A549 (cell line): ENCODE measurements around the gene BFSP2. TPM values are rescaled to one million over a fixed set of nuclear protein-coding genes. Genes with fewer than 3 reads are reported as not detected.
"Not testable (repeated sequence)": the region's sequence is repeated elsewhere in the genome, so short reads cannot be mapped to it uniquely, and the experiment has no call there.

Experiments
- ATAC-seq, 2 experiments: fragments of 200-7000 bp in 1 of 2; fragments of >200 bp in 1 of 2; cut with Nextera tagmentation in 1 of 2; cut with Tn5 transposase in 1 of 2; 3 replicates each; pipeline versions ENCODE4 v1.8.0 to v1.9.1; 2018 to 2020; ENCODE audit warnings: mild to moderate bottlenecking in 1 of 2, moderate library complexity in 1 of 2
- CTCF ChIA-PET: fragments of 300-600 bp; sonication (Branson Sonifier 250); formaldehyde crosslinking; extraction: SDS; loops from one replicate; lab custom pipeline; 2021; ENCODE audit warnings: antibody characterized with exemption, inconsistent platforms; lab: Yijun Ruan, JAX
- POLR2A ChIA-PET: fragments of 350-600 bp; formaldehyde crosslinking; extraction: SDS; loops from one replicate; lab custom pipeline; 2021; ENCODE audit warnings: antibody characterized with exemption, inconsistent platforms; lab: Yijun Ruan, JAX
- DNase-seq, 2 experiments: peaks; one replicate each; pipeline versions ENCODE4 v3.0.0 to v3.0.0-alpha.2; 2011 to 2016; ENCODE audit warnings: low read depth in 1 of 2, low spot score in 1 of 2
- FAIRE-seq: peaks from 2 replicates; lab custom pipeline; 2011; peaks lifted over from hg19 to GRCh38; lab: Jason Lieb, UNC
- H3K27ac ChIP-seq, 2 experiments: fragments of >200 bp; sonication (Bioruptor Twin); formaldehyde crosslinking; 3 replicates each; pipeline ENCODE4 v1.5.1; 2016 to 2017
- H3K4me1 ChIP-seq: fragments of >200 bp; sonication (Bioruptor Twin); formaldehyde crosslinking; 3 replicates; pipeline ENCODE4 v1.6.1; 2016
- H3K4me2 ChIP-seq: fragments of >200 bp; sonication (Bioruptor Twin); formaldehyde crosslinking; 3 replicates; pipeline ENCODE4 v1.6.1; 2016
- H3K4me3 ChIP-seq: fragments of >200 bp; sonication (Bioruptor Twin); formaldehyde crosslinking; 3 replicates; pipeline ENCODE4 v1.5.1; 2016
- H3K9me3 ChIP-seq: fragments of >200 bp; sonication (Bioruptor Twin); formaldehyde crosslinking; 3 replicates; pipeline ENCODE4 v1.6.1; 2016
- CBX2 ChIP-seq: fragments of 200-600 bp; sonication (generic); IDR thresholded peaks from 2 replicates; pipeline ENCODE4 v1.6.1; 2016; ENCODE audit warnings: low read depth, mild to moderate bottlenecking, borderline replicate concordance
- CTCF ChIP-seq: fragments of >200 bp; sonication (Bioruptor Twin); formaldehyde crosslinking; IDR thresholded peaks from 3 replicates; pipeline ENCODE4 v1.5.1; 2016
- ELK1 ChIP-seq: fragments of 150-350 bp; IDR thresholded peaks from 2 replicates; pipeline ENCODE4 v1.6.1; 2014; ENCODE audit warnings: low read depth, mild to moderate bottlenecking, low read length
- FOSB ChIP-seq: fragments of 250-450 bp; sonication (Bioruptor Pico); IDR thresholded peaks from 2 replicates; pipeline ENCODE4 v1.5.0; 2020; ENCODE audit warnings: mild to moderate bottlenecking, moderate library complexity
- FOXS1 ChIP-seq: fragments of 250-450 bp; sonication (Bioruptor Pico); IDR thresholded peaks from 2 replicates; pipeline ENCODE4 v1.5.0; 2020; ENCODE audit warnings: mild to moderate bottlenecking, moderate library complexity
- HEYL ChIP-seq: fragments of 250-450 bp; sonication (Bioruptor Pico); IDR thresholded peaks from 2 replicates; pipeline ENCODE4 v1.8.0; 2021; ENCODE audit warnings: mild to moderate bottlenecking, moderate library complexity
- HOXB13 ChIP-seq: fragments of 250-450 bp; sonication (Bioruptor Pico); IDR thresholded peaks from 2 replicates; pipeline ENCODE4 v1.5.0; 2020; ENCODE audit warnings: low read depth, mild to moderate bottlenecking, moderate library complexity
- JUN ChIP-seq, 2 experiments: fragments of >200 bp; sonication (Bioruptor Twin); formaldehyde crosslinking; IDR thresholded peaks; 2 replicates in 1 of 2; 3 replicates in 1 of 2; pipeline ENCODE4 v1.6.1; 2016 to 2017
- KDM1A ChIP-seq: fragments of 200-600 bp; sonication (generic); IDR thresholded peaks from 2 replicates; pipeline ENCODE4 v1.6.1; 2016; ENCODE audit warnings: low read depth, mild to moderate bottlenecking
- KDM5A ChIP-seq: fragments of 200-600 bp; sonication (generic); IDR thresholded peaks from 2 replicates; pipeline ENCODE4 v1.6.1; 2016; ENCODE audit warnings: antibody characterized with exemption, mild to moderate bottlenecking
- MAFK ChIP-seq: fragments of 450-650 bp; IDR thresholded peaks from 2 replicates; pipeline ENCODE4 v1.6.1; 2014; ENCODE audit not compliant: partially characterized antibody
- PBX3 ChIP-seq: IDR thresholded peaks from 2 replicates; pipeline ENCODE4 v1.6.1; 2012
- POLR2A ChIP-seq: IDR thresholded peaks from 2 replicates; pipeline ENCODE4 v1.6.1; 2012; ENCODE audit warnings: mild to moderate bottlenecking, low read length
- RAD21 ChIP-seq, 2 experiments: fragments of >200 bp in 1 of 2; sonication (Bioruptor Twin) in 1 of 2; formaldehyde crosslinking in 1 of 2; IDR thresholded peaks in 1 of 2; conservative IDR thresholded peaks in 1 of 2; 2 replicates in 1 of 2; 3 replicates in 1 of 2; pipeline ENCODE4 v1.6.1; 2012 to 2018; ENCODE audit warnings: inconsistent platforms in 1 of 2
- SMC3 ChIP-seq: fragments of >200 bp; sonication (Bioruptor Twin); formaldehyde crosslinking; IDR thresholded peaks from 3 replicates; pipeline ENCODE4 v1.6.1; 2018; ENCODE audit warnings: inconsistent platforms
- TFCP2L1 ChIP-seq: fragments of 250-450 bp; sonication (Bioruptor Pico); IDR thresholded peaks from 2 replicates; pipeline ENCODE4 v1.5.0; 2021; ENCODE audit warnings: mild to moderate bottlenecking
- USF2 ChIP-seq: fragments of 450-650 bp; IDR thresholded peaks from 2 replicates; pipeline ENCODE4 v1.6.1; 2014; ENCODE audit warnings: antibody characterized with exemption
- WGBS: methylation state at CpG from one replicate; pipeline ENCODE4 v1.1.6; 2017; ENCODE audit errors: missing lambda C conversion rate; 5-methylcytosine and 5-hydroxymethylcytosine counted together
- polyA plus RNA-seq, 4 experiments: library from polyadenylated mRNA; depleted of rRNA in 3 of 4; stranded (reverse); fragments of >200 nt; fragmentation: RNase III in 1 of 4; extraction: RNeasy Plus Mini Kit Qiagen cat#74134 plus additional on column Dnase treatment in 1 of 4; gene quantifications; 2 replicates in 3 of 4; 3 replicates in 1 of 4; pipeline ENCODE4 v1.2.3, GENCODE V29; 2011 to 2017

The BFSP2 gene
- polyA plus RNA-seq, 2 of the 4 experiments (the other 2 are of a cell fraction): 0.18 TPM; not detected in 1

- no peak for ATAC-seq
- no peak for DNase-seq
- H3K4me1 ChIP-seq: no peaks in the 10 kb centered on the region
- peaks cover 6% of the 10 kb centered on the region; the same call in 2 of the 3 replicates for H3K9me3 ChIP-seq
- FAIRE-seq: no peak
- H3K27ac ChIP-seq: no peak overlapping the region
- TF ChIP-seq POLR2A (no peak), JUN (IDR thresholded peaks at IDR 0.05) (no peak), ELK1 (no peak), CBX2 (no peak), KDM5A (no peak), FOXS1 (CRISPR knock-in tag) (no peak), FOSB (CRISPR knock-in tag) (no peak), PBX3 (no peak), MAFK (no peak)
- ChIA-PET CTCF (interaction anchor here (1.7 to 2.5 kb wide), 2 partner anchors 12 to 87 kb away, joined by 5 to 9 read pairs; no protein-coding TSS in a partner anchor), POLR2A (no interaction called here)
- 51% methylated on average over 2 of the region's 3 CpGs for WGBS
- H3K4me2 ChIP-seq: no peak overlapping the region
- H3K4me3 ChIP-seq: no peak overlapping the region
These were observed 91.7 kb downstream of the BFSP2 start for GRCh38 chr3:133491481-133492059.

DNA sequence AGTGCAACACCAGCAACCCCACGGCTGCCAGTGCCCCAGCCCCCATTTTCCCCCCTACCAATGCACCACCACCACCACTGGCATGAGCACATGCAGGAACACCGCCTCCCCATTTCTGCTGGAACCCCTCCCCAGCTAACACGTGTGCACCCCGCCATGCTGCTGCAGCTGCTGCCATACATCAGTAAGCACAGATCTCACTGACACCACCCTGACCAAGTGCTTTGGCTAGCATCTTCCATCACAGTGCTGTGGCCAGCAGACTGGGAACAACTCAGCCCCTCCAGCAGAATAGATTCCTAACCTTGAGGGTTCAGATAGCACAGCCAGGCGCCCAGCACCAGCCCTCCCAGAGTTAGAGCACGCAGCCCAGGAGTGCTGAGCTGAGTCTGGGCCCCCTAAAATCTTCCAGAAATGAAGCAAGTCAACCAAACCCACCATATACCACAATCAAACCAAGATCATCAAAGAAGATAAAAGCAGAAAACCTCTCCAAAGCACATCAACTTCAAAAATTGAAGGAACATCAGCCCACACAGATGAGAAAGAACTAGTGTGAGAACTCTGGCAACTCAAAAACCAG lies 92.4 kb downstream of the BFSP2 start:
- ChIA-PET POLR2A (no interaction called here), CTCF (interaction anchor here (1.7 to 2.5 kb wide), 2 partner anchors 11 to 87 kb away, joined by 5 to 9 read pairs; no protein-coding TSS in a partner anchor)
- Histone ChIP-seq H3K9me3 (no peaks in the 10 kb centered on the region), H3K4me1 (no peaks in the 10 kb centered on the region), H3K27ac (no peak overlapping the region), H3K4me2 (no peak overlapping the region), H3K4me3 (no peak overlapping the region)
- no peak for ATAC-seq
- DNase-seq: no peak
- 40% methylated on average over 1 of the region's 6 CpGs for WGBS
- no peak for FAIRE-seq
- TF ChIP-seq USF2 (no peak), TFCP2L1 (CRISPR knock-in tag) (no peak), PBX3 (no peak), HEYL (CRISPR knock-in tag) (no peak), HOXB13 (CRISPR knock-in tag) (no peak)

DNA sequence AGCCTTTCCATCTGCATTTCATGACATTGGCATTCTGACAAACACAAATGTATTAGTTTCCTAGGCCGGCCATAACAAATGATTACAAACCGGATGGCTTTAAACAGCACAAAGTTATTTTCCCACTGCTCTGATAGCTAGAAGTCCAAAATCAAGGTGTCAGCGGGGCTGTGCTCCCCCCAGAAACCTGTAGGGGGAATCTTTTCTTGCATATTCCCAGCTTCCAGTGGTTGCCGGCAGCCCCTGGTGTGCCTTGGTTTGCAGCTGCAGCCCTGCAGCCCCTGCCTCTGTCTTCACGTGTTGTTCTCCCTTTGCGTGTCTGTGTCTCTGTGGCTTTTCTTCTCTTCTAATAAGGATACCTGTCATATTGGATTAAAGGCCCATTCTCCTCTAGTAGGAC lies 94.6 kb downstream of the BFSP2 start:
- 48% methylated on average over 6 of the region's 6 CpGs for WGBS
- CTCF ChIA-PET: interaction anchor here (1.7 kb wide), 1 partner anchor 9 kb away, joined by 4 read pairs; no protein-coding TSS in a partner anchor
- FAIRE-seq (no peak), DNase-seq (peak; percentile 28 to 29), ATAC-seq (peak; percentile 56 to 86; a peak in 4 of 6 replicates)
- POLR2A ChIA-PET: no interaction called here
- Histone ChIP-seq H3K27ac (no peak overlapping the region), H3K4me1 (no peaks in the 10 kb centered on the region), H3K9me3 (no peaks in the 10 kb centered on the region), H3K4me3 (no peak overlapping the region), H3K4me2 (no peak overlapping the region)
- TF ChIP-seq RAD21 (conservative IDR thresholded peaks at IDR 0.05 in 1 of 2, IDR thresholded peaks at IDR 0.05 in 1 of 2) (peak; percentile 34 to 49; a peak in 4 of 5 replicates), SMC3 (0 out of 3 replicates have a peak, but pooled peaks have one; percentile 18), KDM1A (no peak), FOSB (CRISPR knock-in tag) (no peak), CTCF (0 out of 3 replicates have a peak, but pooled peaks have one; percentile 12)

GRCh38 chr3:133502542-133502941 lies 102.7 kb downstream of the BFSP2 start:
- H3K4me3 ChIP-seq, H3K27ac ChIP-seq, H3K9me3 ChIP-seq, H3K4me1 ChIP-seq, DNase-seq, FAIRE-seq, POLR2A ChIA-PET, H3K4me2 ChIP-seq, ATAC-seq: not testable (repeated sequence)
- 100% methylated on average over 1 of the region's 2 CpGs for WGBS
- CTCF ChIA-PET: interaction anchor here (0.7 to 2.1 kb wide), 2 partner anchors 11 to 76 kb away, joined by 3 to 5 read pairs; no protein-coding TSS in a partner anchor
